HCT116 (cell line): Measurements from ENCODE around the gene CRB3. TPM values are rescaled to one million over a fixed set of nuclear protein-coding genes. Genes with fewer than 3 reads are reported as not detected.

Experiments
- ATAC-seq: fragments of 200-7000 bp; cut with Tn5 transposase; 2 replicates; pipeline ENCODE4 v1.9.1; 2020; ENCODE audit warnings: mild to moderate bottlenecking, moderate library complexity
- BruUV-seq: library from RNA; stranded (reverse); fragments of 400-500 nt; replicated peaks from 2 replicates; lab custom pipeline; 2021; lab: Mats Ljungman, UMichigan
- CTCF ChIA-PET: fragments of 300-600 bp; sonication (Branson Sonifier 250); formaldehyde crosslinking; loops from one replicate; lab custom pipeline; 2021; ENCODE audit warnings: antibody characterized with exemption; lab: Charles Lee
- POLR2A ChIA-PET: fragments of 300-600, 350-600 bp; sonication (Branson Sonifier 250); formaldehyde crosslinking; loops from one replicate; lab custom pipeline; 2021; ENCODE audit warnings: antibody characterized with exemption; lab: Charles Lee
- RAD21 ChIA-PET, 2 experiments: fragments of 300-600 bp; sonication (Branson Sonifier 250); formaldehyde crosslinking; loops; one replicate each; lab custom pipeline; 2023; ENCODE audit warnings: low total read pairs in 2 of 2; ENCODE audit not compliant: uncharacterized antibody in 2 of 2, unreplicated experiment in 2 of 2, low non-redundant PET in 1 of 2; lab: Charles Lee
- DNase-seq: peaks from one replicate; pipeline ENCODE4 v3.0.0-alpha.2; 2010; ENCODE audit warnings: low read depth, low spot score
- H2AFZ ChIP-seq: fragments of 200-600 bp; shearing (Covaris generic), sonication (generic); 2 replicates; pipeline ENCODE4 v1.6.1; 2017; ENCODE audit warnings: low read depth, mixed run types, mixed read lengths, antibody characterized with exemption, low read length; ENCODE audit not compliant: poor library complexity, severe bottlenecking
- H3K27ac ChIP-seq: 2 replicates; pipeline ENCODE4 v1.5.1; 2012; ENCODE audit warnings: low read depth, low read length
- H3K27me3 ChIP-seq: fragments of 200-600 bp; sonication (generic); 2 replicates; pipeline ENCODE4 v1.6.1; 2016; ENCODE audit warnings: mixed run types, low read length, mixed read lengths; ENCODE audit not compliant: insufficient read depth
- H3K36me3 ChIP-seq, 2 experiments: fragments of 200-500 bp in 1 of 2; fragments of 200-600 bp in 1 of 2; sonication (Bioruptor generic) in 1 of 2; sonication (generic) in 1 of 2; 2 replicates each; pipeline versions ENCODE4 v1.5.1 to v1.6.1; 2014 to 2016; ENCODE audit warnings: low read length in 2 of 2, inconsistent platforms in 1 of 2, mixed read lengths in 1 of 2, mixed run types in 1 of 2; ENCODE audit not compliant: insufficient read depth in 2 of 2, control insufficient read depth in 1 of 2
- H3K4me1 ChIP-seq, 2 experiments: fragments of 200-600 bp in 1 of 2; sonication (generic) in 1 of 2; 2 replicates each; pipeline versions ENCODE4 v1.5.1 to v1.6.1; 2012 to 2017; ENCODE audit warnings: low read length in 2 of 2, inconsistent platforms in 1 of 2, mild to moderate bottlenecking in 1 of 2, mixed read lengths in 1 of 2, mixed run types in 1 of 2, moderate library complexity in 1 of 2; ENCODE audit not compliant: insufficient read depth in 2 of 2, control insufficient read depth in 1 of 2
- H3K4me2 ChIP-seq: fragments of 200-600 bp; sonication (generic); 2 replicates; pipeline ENCODE4 v1.6.1; 2017; ENCODE audit warnings: mixed run types, low read length, mixed read lengths
- H3K4me3 ChIP-seq, 2 experiments: fragments of 200-600 bp in 1 of 2; sonication (generic) in 1 of 2; replicated peaks in 1 of 2; 2 replicates each; pipeline ENCODE4 v1.5.1; 2011 to 2016; ENCODE audit warnings: low read length in 2 of 2, control low read depth in 1 of 2, low read depth in 1 of 2, mild to moderate bottlenecking in 1 of 2, mixed read lengths in 1 of 2, mixed run types in 1 of 2
- H3K79me2 ChIP-seq: fragments of 200-600 bp; sonication (generic); 2 replicates; pipeline ENCODE4 v1.6.1; 2017; ENCODE audit warnings: mild to moderate bottlenecking, mixed run types, low read length, moderate library complexity, mixed read lengths; ENCODE audit not compliant: insufficient read depth
- H3K9ac ChIP-seq: fragments of 200-600 bp; sonication (generic); 2 replicates; pipeline ENCODE4 v1.6.1; 2016; ENCODE audit warnings: low read length, mixed read lengths
- H3K9me2 ChIP-seq: fragments of 200-600 bp; sonication (generic), shearing (Covaris generic); 2 replicates; pipeline ENCODE4 v1.6.1; 2017; ENCODE audit warnings: mixed run types, mild to moderate bottlenecking, moderate library complexity; ENCODE audit not compliant: insufficient read depth
- H3K9me3 ChIP-seq, 2 experiments: fragments of 200-500 bp in 1 of 2; fragments of 200-600 bp in 1 of 2; sonication (Bioruptor generic) in 1 of 2; sonication (generic) in 1 of 2; 2 replicates each; pipeline ENCODE4 v1.6.1; 2014 to 2017; ENCODE audit warnings: low read length in 2 of 2, mixed read lengths in 2 of 2, inconsistent platforms in 1 of 2, low read depth in 1 of 2, mild to moderate bottlenecking in 1 of 2, mixed run types in 1 of 2, moderate library complexity in 1 of 2; ENCODE audit not compliant: control insufficient read depth in 1 of 2, insufficient read depth in 1 of 2
- H4K20me1 ChIP-seq: fragments of 200-600 bp; sonication (generic), shearing (Covaris generic); 2 replicates; pipeline ENCODE4 v1.6.1; 2017; ENCODE audit warnings: mixed run types, mild to moderate bottlenecking, moderate library complexity; ENCODE audit not compliant: insufficient read depth
- JUND ChIP-seq: IDR thresholded peaks from 2 replicates; pipeline ENCODE4 v1.6.1; 2012
- SP1 ChIP-seq: IDR thresholded peaks from 2 replicates; pipeline ENCODE4 v1.6.1; 2012; ENCODE audit warnings: low read depth
- TCF7L2 ChIP-seq: IDR thresholded peaks from 2 replicates; pipeline ENCODE4 v1.7.0; 2011; ENCODE audit warnings: borderline replicate concordance, inconsistent platforms; ENCODE audit not compliant: insufficient read depth, insufficient read length; ENCODE audit errors: extremely low read depth
- ZNF274 ChIP-seq: fragments of 200-500 bp; sonication (Bioruptor generic); IDR thresholded peaks from 2 replicates; pipeline ENCODE4 v1.6.1; 2014; ENCODE audit warnings: mild to moderate bottlenecking, low read depth, low read length, inconsistent platforms
- intact Hi-C: fragments of 100-400 bp; cut with micrococcal nuclease; formaldehyde crosslinking; loops from 2 replicates; pipeline ENCODE4 v1.10.0; 2022
- total RNA-seq: library from RNA; stranded (reverse); gene quantifications from one replicate; pipeline ENCODE4 v1.2.1, GENCODE V29; 2021; ENCODE audit not compliant: unreplicated experiment
- TF ChIP-seq, protein P1 (sequence below): IDR thresholded peaks from 2 replicates; pipeline ENCODE4 v1.6.1; 2012; ENCODE audit warnings: low read depth
- TF ChIP-seq, protein P2 (sequence below), 3 experiments: fragments of 200-600 bp in 1 of 3; sonication (generic) in 1 of 3; IDR thresholded peaks in 2 of 3; conservative IDR thresholded peaks in 1 of 3; 2 replicates each; pipeline ENCODE4 v1.5.1; 2012 to 2017; ENCODE audit warnings: low read depth in 2 of 3, low read length in 2 of 3, antibody characterized with exemption in 1 of 3, borderline replicate concordance in 1 of 3, control low read depth in 1 of 3, mild to moderate bottlenecking in 1 of 3, mixed read lengths in 1 of 3, mixed run types in 1 of 3, moderate library complexity in 1 of 3; ENCODE audit not compliant: insufficient read depth in 1 of 3

Gene CRB3
- total RNA-seq, 1 experiment from 2014 or later, result 40.5 TPM

DNA sequence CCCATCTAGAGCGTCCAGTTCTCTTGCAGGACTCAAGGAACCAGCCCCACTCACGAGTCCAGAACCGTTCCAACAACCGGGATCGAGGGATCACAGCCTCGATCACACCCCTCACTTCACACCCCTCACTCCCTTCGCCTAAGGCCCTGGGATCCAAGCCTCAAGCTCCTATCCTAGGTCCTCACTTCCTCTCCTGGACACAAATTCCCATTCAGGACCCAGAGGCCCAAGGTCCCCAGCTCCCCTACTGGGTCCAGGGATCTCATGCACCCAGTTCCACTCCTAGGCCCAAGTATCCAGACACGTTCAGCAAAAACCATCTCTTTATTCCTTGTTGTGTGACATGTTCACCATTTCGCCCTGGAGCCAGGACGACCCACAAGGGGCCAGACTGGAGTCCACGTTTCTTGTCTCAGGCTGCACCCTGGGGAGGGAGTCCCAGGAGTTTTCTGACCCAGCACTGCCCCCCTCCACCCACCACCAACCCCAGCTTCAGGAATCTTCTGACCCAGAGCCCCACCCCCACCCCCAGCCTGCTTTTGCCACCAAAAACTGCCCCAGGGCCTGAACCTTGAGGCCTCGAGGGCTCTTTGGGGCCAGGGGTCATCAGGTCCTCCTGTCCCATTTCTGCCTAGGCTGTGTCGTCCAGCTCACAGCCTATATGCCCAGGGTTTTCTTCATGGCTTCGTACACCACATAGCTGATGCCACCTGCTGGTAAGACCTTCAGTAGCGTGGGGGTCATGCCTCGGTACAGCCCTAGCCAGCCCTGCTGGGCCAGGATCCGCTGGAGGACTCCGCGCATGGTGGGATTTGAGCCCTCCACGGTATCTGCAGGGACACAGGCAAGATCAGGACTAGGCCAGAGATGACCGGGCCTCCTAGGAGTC is 38.1 kb upstream of the CRB3 start:
- Histone ChIP-seq H3K9me2 (no peaks in the 10 kb centered on the region), H3K36me3 (peaks cover 11 to 18% of the 10 kb centered on the region in 2 experiments; a peak in 3 of 4 replicates), H3K9ac (peak overlapping the region; percentile 9; the same call in 1 of the 2 replicates), H3K4me2 (peak overlapping the region; percentile 57), H3K9me3 (no peaks in the 10 kb centered on the region), H3K4me3 (peak overlapping the region; percentile 17 to 27), H4K20me1 (peaks cover 30% of the 10 kb centered on the region; the same call in 1 of the 2 replicates), H3K27me3 (no peaks in the 10 kb centered on the region), H3K79me2 (peaks cover 32% of the 10 kb centered on the region), H2AFZ (no peak overlapping the region), H3K4me1 (peaks cover 8 to 30% of the 10 kb centered on the region in 2 experiments; a peak in 3 of 4 replicates), H3K27ac (peak overlapping the region; percentile 80)
- ChIA-PET RAD21 (interaction anchor here (0.6 kb wide), 2 partner anchors 33 to 162 kb away, joined by 3 to 6 read pairs; no protein-coding TSS in a partner anchor), POLR2A (interaction anchor here (0.7 to 1.6 kb wide), 3 partner anchors 53 to 635 kb away, joined by 4 to 8 read pairs (median 7); partner anchors contain the start of gene ALKBH7), CTCF (interaction anchor here (1.1 to 1.4 kb wide), 5 partner anchors 8 to 300 kb away, joined by 3 to 4 read pairs (median 3); partner anchors contain the start of gene ALKBH7)
- TSS peak; percentile 92 for BruUV-seq
- ATAC-seq (no peak), DNase-seq (peak; percentile 24)
- intact Hi-C loops, result no loop called here
- TF ChIP-seq JUND, result no peak
- TF ChIP-seq, protein P1, sequence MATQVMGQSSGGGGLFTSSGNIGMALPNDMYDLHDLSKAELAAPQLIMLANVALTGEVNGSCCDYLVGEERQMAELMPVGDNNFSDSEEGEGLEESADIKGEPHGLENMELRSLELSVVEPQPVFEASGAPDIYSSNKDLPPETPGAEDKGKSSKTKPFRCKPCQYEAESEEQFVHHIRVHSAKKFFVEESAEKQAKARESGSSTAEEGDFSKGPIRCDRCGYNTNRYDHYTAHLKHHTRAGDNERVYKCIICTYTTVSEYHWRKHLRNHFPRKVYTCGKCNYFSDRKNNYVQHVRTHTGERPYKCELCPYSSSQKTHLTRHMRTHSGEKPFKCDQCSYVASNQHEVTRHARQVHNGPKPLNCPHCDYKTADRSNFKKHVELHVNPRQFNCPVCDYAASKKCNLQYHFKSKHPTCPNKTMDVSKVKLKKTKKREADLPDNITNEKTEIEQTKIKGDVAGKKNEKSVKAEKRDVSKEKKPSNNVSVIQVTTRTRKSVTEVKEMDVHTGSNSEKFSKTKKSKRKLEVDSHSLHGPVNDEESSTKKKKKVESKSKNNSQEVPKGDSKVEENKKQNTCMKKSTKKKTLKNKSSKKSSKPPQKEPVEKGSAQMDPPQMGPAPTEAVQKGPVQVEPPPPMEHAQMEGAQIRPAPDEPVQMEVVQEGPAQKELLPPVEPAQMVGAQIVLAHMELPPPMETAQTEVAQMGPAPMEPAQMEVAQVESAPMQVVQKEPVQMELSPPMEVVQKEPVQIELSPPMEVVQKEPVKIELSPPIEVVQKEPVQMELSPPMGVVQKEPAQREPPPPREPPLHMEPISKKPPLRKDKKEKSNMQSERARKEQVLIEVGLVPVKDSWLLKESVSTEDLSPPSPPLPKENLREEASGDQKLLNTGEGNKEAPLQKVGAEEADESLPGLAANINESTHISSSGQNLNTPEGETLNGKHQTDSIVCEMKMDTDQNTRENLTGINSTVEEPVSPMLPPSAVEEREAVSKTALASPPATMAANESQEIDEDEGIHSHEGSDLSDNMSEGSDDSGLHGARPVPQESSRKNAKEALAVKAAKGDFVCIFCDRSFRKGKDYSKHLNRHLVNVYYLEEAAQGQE, result no peak
- no peak for TF ChIP-seq ZNF274
- TF ChIP-seq, protein P2, sequence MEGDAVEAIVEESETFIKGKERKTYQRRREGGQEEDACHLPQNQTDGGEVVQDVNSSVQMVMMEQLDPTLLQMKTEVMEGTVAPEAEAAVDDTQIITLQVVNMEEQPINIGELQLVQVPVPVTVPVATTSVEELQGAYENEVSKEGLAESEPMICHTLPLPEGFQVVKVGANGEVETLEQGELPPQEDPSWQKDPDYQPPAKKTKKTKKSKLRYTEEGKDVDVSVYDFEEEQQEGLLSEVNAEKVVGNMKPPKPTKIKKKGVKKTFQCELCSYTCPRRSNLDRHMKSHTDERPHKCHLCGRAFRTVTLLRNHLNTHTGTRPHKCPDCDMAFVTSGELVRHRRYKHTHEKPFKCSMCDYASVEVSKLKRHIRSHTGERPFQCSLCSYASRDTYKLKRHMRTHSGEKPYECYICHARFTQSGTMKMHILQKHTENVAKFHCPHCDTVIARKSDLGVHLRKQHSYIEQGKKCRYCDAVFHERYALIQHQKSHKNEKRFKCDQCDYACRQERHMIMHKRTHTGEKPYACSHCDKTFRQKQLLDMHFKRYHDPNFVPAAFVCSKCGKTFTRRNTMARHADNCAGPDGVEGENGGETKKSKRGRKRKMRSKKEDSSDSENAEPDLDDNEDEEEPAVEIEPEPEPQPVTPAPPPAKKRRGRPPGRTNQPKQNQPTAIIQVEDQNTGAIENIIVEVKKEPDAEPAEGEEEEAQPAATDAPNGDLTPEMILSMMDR (IDR thresholded peaks at IDR 0.05 in 2 of 3, conservative IDR thresholded peaks at IDR 0.05 in 1 of 3; ENCODE audit: borderline replicate concordance in 1 of 3, insufficient read depth in 1 of 3, low read depth in 2 of 3, low read length in 2 of 3), result peak in 2 of 3 experiments; percentile 55 to 63; a peak in 4 of 6 replicates
- TF ChIP-seq TCF7L2, result no peak
- no peak for TF ChIP-seq SP1
